ENCODE results near the gene ENDOG.
"Not testable (repeated sequence)": the region's sequence is repeated elsewhere in the genome, so short reads cannot be mapped to it uniquely, and the experiment has no call there.

ENDOG gene

GRCh38 chr9:128841694-128842492 lies 23.6 kb downstream of the ENDOG start:
- Histone ChIP-seq H3K4me1 (ENCODE audit: control insufficient read depth, insufficient read depth, low read length) (peaks cover 6% of the 10 kb centered on the region), H3K36me3 (ENCODE audit: control insufficient read depth, insufficient read depth, low read length) (no peaks in the 10 kb centered on the region), H3K27me3 (ENCODE audit: control insufficient read depth, insufficient read depth, low read length) (no peaks in the 10 kb centered on the region), H3K9ac (ENCODE audit: low read length) (no peak overlapping the region), H3K4me3 (ENCODE audit: low read length) (no peak overlapping the region), H3K9me3 (ENCODE audit: control insufficient read depth, low read length) (no peaks in the 10 kb centered on the region)

- H3K9ac ChIP-seq (ENCODE audit: low read length); H3K9me3 ChIP-seq (ENCODE audit: control insufficient read depth, low read length); H3K4me3 ChIP-seq (ENCODE audit: low read length); H3K4me1 ChIP-seq (ENCODE audit: control insufficient read depth, insufficient read depth, low read length); H3K27me3 ChIP-seq (ENCODE audit: control insufficient read depth, insufficient read depth, low read length); H3K36me3 ChIP-seq (ENCODE audit: control insufficient read depth, insufficient read depth, low read length): not testable (repeated sequence)
Observed at GRCh38 chr9:128843171-128843570, 24.9 kb downstream of the ENDOG start.

GRCh38 chr9:128845186-128845931 lies 27.1 kb downstream of the ENDOG start:
- H3K27me3 ChIP-seq (ENCODE audit: control insufficient read depth, insufficient read depth, low read length) = no peaks in the 10 kb centered on the region
- no peaks in the 10 kb centered on the region for H3K9me3 ChIP-seq (ENCODE audit: control insufficient read depth, low read length)
- no peaks in the 10 kb centered on the region for H3K36me3 ChIP-seq (ENCODE audit: control insufficient read depth, insufficient read depth, low read length)
- H3K4me1 ChIP-seq (ENCODE audit: control insufficient read depth, insufficient read depth, low read length) = peaks cover 6% of the 10 kb centered on the region
- no peak overlapping the region for H3K4me3 ChIP-seq (ENCODE audit: low read length)
- no peak overlapping the region for H3K9ac ChIP-seq (ENCODE audit: low read length)

- Histone ChIP-seq H3K36me3 (ENCODE audit: control insufficient read depth, insufficient read depth, low read length) (no peaks in the 10 kb centered on the region), H3K4me1 (ENCODE audit: control insufficient read depth, insufficient read depth, low read length) (peaks cover 6% of the 10 kb centered on the region)
Observed at GRCh38 chr9:128846680-128847030, 28.4 kb downstream of the ENDOG start.

GRCh38 chr9:128847803-128848202 lies 29.5 kb downstream of the ENDOG start:
- Histone ChIP-seq H3K9ac (ENCODE audit: low read length) (no peak overlapping the region), H3K4me1 (ENCODE audit: control insufficient read depth, insufficient read depth, low read length) (peaks cover 6% of the 10 kb centered on the region), H3K27me3 (ENCODE audit: control insufficient read depth, insufficient read depth, low read length) (no peaks in the 10 kb centered on the region), H3K4me3 (ENCODE audit: low read length) (no peak overlapping the region), H3K9me3 (ENCODE audit: control insufficient read depth, low read length) (no peaks in the 10 kb centered on the region), H3K36me3 (ENCODE audit: control insufficient read depth, insufficient read depth, low read length) (no peaks in the 10 kb centered on the region)

More at GRCh38 chr9:128846680-128847030, 28.4 kb downstream of the ENDOG start:
- Histone ChIP-seq H3K9me3 (ENCODE audit: control insufficient read depth, low read length) (no peaks in the 10 kb centered on the region), H3K9ac (ENCODE audit: low read length) (no peak overlapping the region), H3K4me3 (ENCODE audit: low read length) (no peak overlapping the region), H3K27me3 (ENCODE audit: control insufficient read depth, insufficient read depth, low read length) (no peaks in the 10 kb centered on the region)

- H3K4me1 ChIP-seq (ENCODE audit: control insufficient read depth, insufficient read depth, low read length); H3K27me3 ChIP-seq (ENCODE audit: control insufficient read depth, insufficient read depth, low read length); H3K9me3 ChIP-seq (ENCODE audit: control insufficient read depth, low read length); H3K9ac ChIP-seq (ENCODE audit: low read length); H3K36me3 ChIP-seq (ENCODE audit: control insufficient read depth, insufficient read depth, low read length); H3K4me3 ChIP-seq (ENCODE audit: low read length): not testable (repeated sequence)
Observed at GRCh38 chr9:128851024-128851423, 32.7 kb downstream of the ENDOG start.

- H3K9ac ChIP-seq (ENCODE audit: low read length); H3K27me3 ChIP-seq (ENCODE audit: control insufficient read depth, insufficient read depth, low read length); H3K36me3 ChIP-seq (ENCODE audit: control insufficient read depth, insufficient read depth, low read length); H3K4me3 ChIP-seq (ENCODE audit: low read length); H3K9me3 ChIP-seq (ENCODE audit: control insufficient read depth, low read length); H3K4me1 ChIP-seq (ENCODE audit: control insufficient read depth, insufficient read depth, low read length): not testable (repeated sequence)
Observed at GRCh38 chr9:128851779-128852600, 33.7 kb downstream of the ENDOG start.

GRCh38 chr9:128852646-128853045 lies 34.3 kb downstream of the ENDOG start:
- not testable (repeated sequence) for H3K4me3 ChIP-seq (ENCODE audit: low read length); H3K36me3 ChIP-seq (ENCODE audit: control insufficient read depth, insufficient read depth, low read length); H3K9ac ChIP-seq (ENCODE audit: low read length); H3K9me3 ChIP-seq (ENCODE audit: control insufficient read depth, low read length); H3K4me1 ChIP-seq (ENCODE audit: control insufficient read depth, insufficient read depth, low read length); H3K27me3 ChIP-seq (ENCODE audit: control insufficient read depth, insufficient read depth, low read length)

GRCh38 chr9:128854454-128854853 lies 36.2 kb downstream of the ENDOG start:
- not testable (repeated sequence) for H3K9me3 ChIP-seq (ENCODE audit: control insufficient read depth, low read length); H3K9ac ChIP-seq (ENCODE audit: low read length); H3K4me1 ChIP-seq (ENCODE audit: control insufficient read depth, insufficient read depth, low read length); H3K27me3 ChIP-seq (ENCODE audit: control insufficient read depth, insufficient read depth, low read length); H3K4me3 ChIP-seq (ENCODE audit: low read length); H3K36me3 ChIP-seq (ENCODE audit: control insufficient read depth, insufficient read depth, low read length)

- H3K4me3 ChIP-seq (ENCODE audit: low read length); H3K27me3 ChIP-seq (ENCODE audit: control insufficient read depth, insufficient read depth, low read length); H3K36me3 ChIP-seq (ENCODE audit: control insufficient read depth, insufficient read depth, low read length); H3K9ac ChIP-seq (ENCODE audit: low read length); H3K9me3 ChIP-seq (ENCODE audit: control insufficient read depth, low read length): not testable (repeated sequence)
- H3K4me1 ChIP-seq (ENCODE audit: control insufficient read depth, insufficient read depth, low read length) = peaks cover 38% of the 10 kb centered on the region
Observed at GRCh38 chr9:128858476-128858875, 40.2 kb downstream of the ENDOG start.

- no peak overlapping the region for H3K9ac ChIP-seq (ENCODE audit: low read length)
Observed at GRCh38 chr9:128860937-128861336, 42.6 kb downstream of the ENDOG start.

GRCh38 chr9:128861501-128861900 lies 43.2 kb downstream of the ENDOG start:
- Histone ChIP-seq H3K9me3 (ENCODE audit: control insufficient read depth, low read length) (no peaks in the 10 kb centered on the region), H3K36me3 (ENCODE audit: control insufficient read depth, insufficient read depth, low read length) (no peaks in the 10 kb centered on the region), H3K4me3 (ENCODE audit: low read length) (no peak overlapping the region), H3K4me1 (ENCODE audit: control insufficient read depth, insufficient read depth, low read length) (peaks cover 43% of the 10 kb centered on the region), H3K27me3 (ENCODE audit: control insufficient read depth, insufficient read depth, low read length) (no peaks in the 10 kb centered on the region), H3K9ac (ENCODE audit: low read length) (no peak overlapping the region)

More at GRCh38 chr9:128860937-128861336, 42.6 kb downstream of the ENDOG start:
- Histone ChIP-seq H3K4me3 (ENCODE audit: low read length) (no peak overlapping the region), H3K36me3 (ENCODE audit: control insufficient read depth, insufficient read depth, low read length) (no peaks in the 10 kb centered on the region), H3K4me1 (ENCODE audit: control insufficient read depth, insufficient read depth, low read length) (peaks cover 43% of the 10 kb centered on the region), H3K9me3 (ENCODE audit: control insufficient read depth, low read length) (no peaks in the 10 kb centered on the region), H3K27me3 (ENCODE audit: control insufficient read depth, insufficient read depth, low read length) (no peaks in the 10 kb centered on the region)

Measured in mucosa of stomach (tissue), 1 donor.